Measurements from ENCODE around the gene DHRS11.

The DHRS11 gene

GRCh38 chr17:36614081-36614480, 22.4 kb downstream of the DHRS11 start:
- DNase-seq (ENCODE audit: low read depth in 2 of 2), result no peak

DNA sequence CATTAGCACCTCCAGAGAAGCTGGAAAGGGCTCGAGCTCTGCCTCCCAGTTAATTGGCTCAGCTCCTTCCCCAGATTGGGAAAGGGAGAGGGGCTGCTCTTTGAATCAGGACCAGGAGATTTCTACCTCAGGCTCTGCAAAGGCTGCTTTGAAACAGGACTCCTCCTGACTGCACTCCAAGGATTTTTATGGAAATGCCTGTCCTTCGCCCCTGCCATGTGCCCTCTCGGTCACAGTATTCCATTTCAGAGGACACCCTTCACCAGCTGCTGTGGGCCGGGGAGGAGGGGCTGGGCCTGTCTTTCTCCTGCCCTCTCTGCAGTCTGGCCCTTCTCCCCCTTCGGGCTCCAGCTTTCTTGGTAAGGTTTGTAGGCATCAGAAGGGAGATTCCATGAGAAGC, 23.3 kb downstream of the DHRS11 start:
- no peak for DNase-seq (ENCODE audit: low read depth in 2 of 2)

GRCh38 chr17:36616061-36617029, 24.7 kb downstream of the DHRS11 start:
- no peak for DNase-seq (ENCODE audit: low read depth in 2 of 2)

- no peak for DNase-seq (ENCODE audit: low read depth in 2 of 2)
Observed at GRCh38 chr17:36617773-36618172, 26.1 kb downstream of the DHRS11 start.

DNA sequence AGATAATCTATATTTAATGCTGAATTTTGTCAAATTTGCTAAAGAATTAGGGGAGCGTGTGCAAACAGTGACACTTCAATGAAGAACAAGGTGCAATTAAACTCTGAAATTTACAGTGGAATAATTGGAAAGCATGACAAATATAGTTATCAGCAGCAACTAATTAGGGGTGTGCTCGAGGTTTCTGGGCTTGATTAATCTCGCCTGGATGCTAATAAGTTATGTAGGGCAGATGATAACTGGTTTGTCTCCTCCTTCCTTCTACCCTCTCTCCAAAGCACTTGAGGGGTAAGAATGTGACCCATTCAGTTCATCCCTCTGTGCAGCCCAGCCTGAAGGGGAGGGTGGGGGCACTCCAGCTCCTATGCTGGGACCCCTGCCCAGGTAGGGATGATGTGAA, 31.6 kb downstream of the DHRS11 start:
- DNase-seq (ENCODE audit: low read depth in 2 of 2), result no peak

DNA sequence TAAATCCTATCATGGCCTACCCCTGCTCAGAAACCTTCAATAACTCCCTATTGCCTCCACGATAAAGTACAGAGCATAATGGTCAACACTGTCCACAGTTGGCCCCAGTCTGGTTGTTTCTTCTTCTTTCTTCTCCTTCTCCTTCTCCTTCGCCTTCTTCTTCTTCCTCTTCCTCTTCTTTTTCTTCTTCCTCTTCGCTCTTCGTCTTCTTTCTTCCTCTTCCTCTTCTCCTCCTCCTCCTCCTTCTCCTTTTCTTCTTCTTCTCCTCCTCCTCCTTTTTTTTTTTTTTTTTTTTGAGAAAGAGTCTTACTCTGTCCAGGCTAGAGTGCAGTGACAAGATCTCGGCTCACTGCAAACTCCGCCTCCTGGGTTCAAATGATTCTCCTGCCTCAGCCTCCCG, 33.5 kb downstream of the DHRS11 start:
- no peak for DNase-seq (ENCODE audit: low read depth in 2 of 2)

DNA sequence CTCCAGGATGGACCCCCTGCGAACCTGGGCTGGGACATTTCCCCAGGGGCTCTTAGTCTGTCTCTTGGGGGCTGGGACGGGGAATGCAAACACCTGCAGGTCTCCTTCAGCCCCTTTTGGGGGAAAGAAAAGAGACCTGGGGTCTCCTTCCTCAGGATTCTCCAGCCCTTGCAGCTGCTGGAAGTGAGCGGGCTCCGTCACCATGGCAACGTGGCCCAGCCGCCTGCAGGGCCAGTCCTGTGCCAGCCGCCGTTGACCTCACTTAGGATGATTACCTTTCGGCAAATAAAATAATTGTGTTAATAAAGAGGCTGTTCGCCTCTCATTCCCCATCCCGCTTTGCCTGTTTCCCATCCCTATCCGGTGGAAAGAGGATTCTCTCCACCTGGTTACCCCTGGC, 35.4 kb downstream of the DHRS11 start:
- no peak for DNase-seq (ENCODE audit: low read depth in 2 of 2)

GRCh38 chr17:36628576-36628975, 36.9 kb downstream of the DHRS11 start:
- DNase-seq (ENCODE audit: low read depth in 2 of 2), result no peak

GRCh38 chr17:36629252-36629847, 37.7 kb downstream of the DHRS11 start:
- peak; percentile 53 to 58 for DNase-seq (ENCODE audit: low read depth in 2 of 2)

DNA sequence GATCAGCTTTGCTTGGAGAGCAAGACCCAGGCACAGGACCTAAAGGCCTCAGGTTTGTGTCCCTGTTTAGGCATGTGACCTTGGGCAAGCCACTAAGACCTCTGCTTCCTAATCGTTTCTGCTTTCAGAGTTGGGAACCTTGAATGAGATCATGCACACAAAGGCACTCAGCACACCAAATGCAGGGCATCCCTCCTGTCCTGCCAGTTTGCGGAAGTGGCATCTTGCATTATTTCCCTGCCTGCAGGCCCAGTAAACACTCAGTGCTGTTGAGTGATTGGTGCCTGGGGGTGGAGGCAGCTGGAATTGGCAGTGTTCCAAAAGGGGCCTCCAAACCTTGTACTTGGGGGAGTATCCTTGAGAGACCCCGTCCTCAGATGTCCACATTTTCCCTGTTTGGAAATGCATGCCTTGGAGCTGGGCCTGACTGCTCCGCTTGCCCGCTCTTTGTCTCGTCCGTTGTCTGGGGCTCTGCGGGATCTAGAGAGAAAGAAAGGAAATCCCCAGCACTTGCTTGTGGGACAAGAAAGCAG, 38.4 kb downstream of the DHRS11 start:
- no peak for DNase-seq (ENCODE audit: low read depth in 2 of 2)

- DNase-seq (ENCODE audit: low read depth in 2 of 2), result no peak
Observed at GRCh38 chr17:36631022-36631421, 39.3 kb downstream of the DHRS11 start.

GRCh38 chr17:36632916-36633771, 41.5 kb downstream of the DHRS11 start:
- DNase-seq (ENCODE audit: low read depth in 2 of 2), result no peak

DNA sequence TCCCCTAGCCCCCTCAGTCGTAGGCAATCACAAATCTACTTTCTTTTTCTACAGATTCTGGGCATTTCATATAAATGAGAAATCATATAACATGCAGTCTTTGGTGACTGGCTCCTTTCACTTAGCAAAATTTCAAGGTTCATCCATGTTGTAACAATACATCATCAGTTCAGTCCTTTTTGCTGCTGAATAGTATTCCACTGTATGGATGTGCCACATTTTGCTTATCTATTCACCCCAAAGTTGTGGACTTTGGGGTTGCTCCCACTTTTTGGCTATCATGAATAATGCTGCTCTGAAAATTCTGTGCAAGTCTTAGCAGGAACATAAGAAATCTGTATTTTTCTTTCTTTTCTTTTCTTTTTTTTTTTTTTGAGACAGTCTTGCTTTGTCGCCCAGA, 48.7 kb downstream of the DHRS11 start:
- no peak for DNase-seq (ENCODE audit: low read depth in 2 of 2)

- no peak for DNase-seq (ENCODE audit: low read depth in 2 of 2)
Observed at GRCh38 chr17:36640836-36641235, 49.2 kb downstream of the DHRS11 start.

DNA sequence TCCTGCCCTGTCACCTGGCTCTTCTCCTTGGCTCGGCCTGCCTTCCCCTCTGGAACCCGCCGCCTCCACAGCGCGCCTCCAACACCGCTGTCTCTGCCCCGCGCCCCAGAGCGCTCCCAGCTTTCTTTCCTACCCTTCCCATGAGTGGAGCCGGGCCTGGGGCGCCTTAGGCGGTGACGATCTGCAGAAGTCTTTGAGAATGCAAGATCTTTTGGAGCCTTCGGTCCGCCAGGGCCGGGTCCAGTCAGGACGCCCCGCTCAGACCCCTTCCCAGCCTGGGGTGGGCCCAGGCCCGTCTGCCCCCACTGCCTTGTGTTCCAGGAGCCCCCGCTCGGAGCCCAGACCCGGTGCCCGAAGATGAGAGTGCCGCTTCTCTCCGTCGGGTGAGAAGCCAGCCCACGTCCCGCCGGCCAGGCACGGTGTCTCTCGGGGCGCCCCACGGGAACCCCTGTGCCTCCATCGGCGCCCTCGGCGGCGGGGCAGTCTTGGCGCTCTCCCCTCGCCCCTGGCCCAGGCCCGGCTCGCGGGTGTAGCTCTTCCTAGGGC, 49.7 kb downstream of the DHRS11 start:
- no peak for DNase-seq (ENCODE audit: low read depth in 2 of 2)

DNA sequence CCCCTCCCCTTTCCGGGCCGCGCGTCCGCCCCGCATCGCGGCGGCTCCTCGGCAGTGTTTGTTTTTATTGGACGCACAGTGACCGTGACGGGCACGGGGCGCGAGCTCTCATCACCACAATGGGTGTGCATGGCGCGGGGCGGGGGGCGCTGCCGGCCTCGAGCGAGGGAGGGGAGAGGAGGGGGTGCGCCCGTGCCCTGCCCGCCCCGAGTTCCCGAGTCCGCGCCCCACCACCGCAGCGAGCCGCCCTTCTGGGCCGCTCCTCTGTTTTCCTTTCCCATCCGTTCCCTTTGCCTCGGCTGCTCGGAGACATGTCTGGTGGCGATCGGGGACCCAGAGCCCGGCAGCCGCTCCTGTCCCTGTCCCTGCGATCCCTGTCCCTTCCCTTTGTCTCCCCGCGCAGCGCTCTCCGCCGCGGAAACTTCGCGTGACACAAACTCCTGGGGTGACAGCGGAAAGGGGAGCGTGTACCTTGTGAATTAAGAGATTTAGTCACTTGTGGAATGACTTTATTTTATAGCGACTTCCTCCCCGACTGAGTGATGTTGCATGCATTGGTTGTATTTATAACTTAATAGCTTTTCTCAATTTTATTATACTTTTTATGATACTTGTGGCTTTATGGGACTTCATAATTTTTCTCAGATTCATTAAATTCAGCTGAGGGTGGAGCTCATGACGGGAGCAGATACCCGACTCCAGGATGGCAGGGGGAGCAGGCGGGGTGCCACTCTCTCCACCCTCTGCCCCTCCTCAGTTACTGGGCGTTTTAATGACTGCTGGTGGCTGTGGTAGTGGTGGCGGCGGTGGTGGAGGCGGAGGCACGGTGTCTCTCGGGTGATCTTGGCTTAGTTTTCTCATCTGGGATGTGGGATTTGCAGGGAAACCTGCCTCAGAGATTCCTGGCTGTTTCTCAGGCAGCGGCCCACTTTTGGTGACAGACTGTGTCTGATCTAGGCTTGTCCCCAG, 50.5 kb downstream of the DHRS11 start:
- DNase-seq (ENCODE audit: low read depth in 2 of 2), result no peak

GRCh38 chr17:36643086-36643685, 51.5 kb downstream of the DHRS11 start:
- no peak for DNase-seq (ENCODE audit: low read depth in 2 of 2)

DNA sequence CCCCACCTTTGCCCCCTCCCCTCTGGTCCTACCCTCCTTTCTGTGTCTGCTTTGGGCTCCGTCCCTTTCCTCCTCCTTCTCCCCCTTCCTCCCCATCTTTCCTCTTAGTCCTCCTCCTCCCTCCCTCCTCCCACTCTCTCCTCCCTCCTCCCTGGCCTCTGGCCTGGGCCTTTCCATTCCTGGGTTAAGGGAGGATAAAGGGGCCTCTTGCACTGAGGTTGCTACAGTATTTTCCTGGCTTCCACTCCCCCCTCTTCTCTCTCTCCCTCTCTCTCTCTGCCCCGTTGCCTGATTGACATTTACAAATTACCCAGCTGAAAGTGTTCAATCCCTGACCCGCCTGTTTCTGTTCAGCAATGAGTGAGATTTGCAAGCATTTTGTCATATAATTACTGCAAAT, 53.7 kb downstream of the DHRS11 start:
- no peak for DNase-seq (ENCODE audit: low read depth in 2 of 2)

- DNase-seq (ENCODE audit: low read depth in 2 of 2), result no peak
Observed at GRCh38 chr17:36647636-36648035, 56.0 kb downstream of the DHRS11 start.
